GM18508 (cell line): Measurements from ENCODE around the gene IL16.

Source experiments
- ATAC-seq: cut with Tn5 transposase; IDR thresholded peaks from one replicate; pipeline ENCODE4 v1.9.1; 2021; ENCODE audit warnings: moderate number of reproducible peaks; ENCODE audit not compliant: insufficient read depth, unreplicated experiment

Gene IL16

DNA sequence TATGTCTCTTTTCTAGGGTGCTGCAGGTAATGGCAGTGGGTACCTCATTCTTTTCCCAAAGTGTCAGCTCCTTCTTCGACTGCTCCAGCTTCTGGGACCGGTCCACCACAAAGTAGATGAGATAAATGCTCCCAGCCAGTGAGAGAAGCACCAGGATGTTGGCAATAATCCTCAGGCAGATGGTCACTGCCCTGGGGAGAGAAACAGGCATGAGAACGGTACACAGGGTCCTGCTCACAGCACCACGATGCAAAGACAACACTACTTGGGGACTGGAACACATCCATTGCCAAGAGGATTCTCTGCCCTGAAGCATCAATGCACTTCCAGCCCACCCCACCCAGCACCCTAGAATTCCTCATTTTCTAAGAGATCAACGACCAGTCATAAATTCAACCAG is 155.0 kb downstream of the IL16 start:
- ATAC-seq, result no peak

DNA sequence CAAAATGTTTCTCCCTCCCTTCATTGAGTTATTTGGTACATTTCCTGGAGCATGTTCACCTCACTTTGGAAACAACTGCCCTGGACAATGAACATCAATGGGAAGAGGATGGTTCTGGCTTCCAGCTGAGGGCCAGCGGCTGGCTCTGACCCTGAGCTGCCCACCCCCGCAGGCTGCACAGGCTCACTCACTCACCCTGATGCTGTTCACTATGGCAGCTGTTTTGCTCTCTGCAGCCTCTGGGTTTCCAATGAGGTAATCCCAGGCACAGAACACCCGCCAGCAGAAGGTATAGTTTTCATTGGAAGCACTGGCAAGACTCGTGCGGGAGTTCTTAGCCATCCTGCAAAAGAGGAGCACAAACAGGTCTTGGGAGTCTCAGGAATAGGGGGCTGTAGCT is 159.6 kb downstream of the IL16 start:
- no peak for ATAC-seq

DNA sequence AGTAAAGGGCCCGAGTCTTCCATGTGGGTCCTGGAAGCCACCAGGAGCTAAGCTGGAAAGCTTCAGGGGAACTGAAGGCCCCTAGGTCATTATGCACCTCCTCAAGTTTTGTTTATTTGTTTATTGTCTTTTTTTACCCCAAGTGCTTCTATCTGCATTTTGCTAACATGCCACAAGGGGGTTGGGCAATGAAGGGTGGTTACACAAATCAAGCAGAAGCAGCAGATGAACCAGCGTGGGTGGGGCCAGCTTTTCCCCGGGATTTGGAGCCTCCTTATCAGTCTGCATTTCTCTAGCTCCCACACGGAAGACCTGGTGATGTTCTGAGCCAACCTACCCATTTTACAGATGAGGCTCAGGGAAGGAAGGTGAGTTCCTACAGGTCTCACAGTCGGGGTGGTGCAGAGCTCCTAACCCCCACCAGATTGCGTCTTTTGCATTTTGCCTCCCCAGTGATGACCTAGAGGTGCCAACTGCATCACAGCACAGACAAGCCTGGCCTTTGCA is 160.6 kb downstream of the IL16 start:
- no peak for ATAC-seq

DNA sequence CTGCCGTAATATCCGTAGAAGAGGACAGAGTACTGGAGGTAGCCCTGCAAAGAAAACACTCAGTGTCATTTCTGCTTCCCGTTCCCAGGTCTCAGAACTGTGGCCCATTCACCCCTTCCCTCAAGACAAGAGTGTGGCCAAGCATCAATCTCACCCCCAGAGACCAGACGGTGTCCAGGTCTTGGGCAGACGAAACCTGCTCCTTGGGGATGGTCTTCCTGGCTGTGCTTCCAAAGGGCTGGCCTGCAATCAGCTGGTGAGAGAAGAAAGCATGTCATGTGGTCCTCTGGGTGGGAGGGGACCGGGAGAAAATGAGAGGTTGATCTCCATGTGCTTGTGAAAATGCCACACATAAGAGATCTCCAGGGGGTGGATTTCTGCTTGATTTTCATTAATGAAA is 161.6 kb downstream of the IL16 start:
- no peak for ATAC-seq

DNA sequence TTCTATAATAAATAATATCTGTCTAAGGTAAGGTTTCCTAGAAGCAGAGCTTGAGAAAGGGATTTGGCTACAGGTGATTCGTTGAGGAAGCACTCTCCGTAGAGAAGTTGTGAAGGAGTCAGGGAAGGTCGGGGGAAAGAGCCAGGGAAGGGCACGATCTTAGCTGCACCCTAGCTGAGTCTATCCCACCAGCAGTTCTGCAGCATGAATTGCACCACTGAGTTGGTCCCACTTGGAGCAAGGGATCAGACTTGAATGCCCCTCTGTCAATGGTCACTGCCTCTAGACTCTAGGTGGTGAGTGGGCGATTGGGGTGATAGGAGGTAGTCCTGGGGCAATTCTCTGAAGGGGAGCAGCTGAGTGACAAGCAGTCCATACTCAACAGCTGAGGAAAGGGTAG is 163.8 kb downstream of the IL16 start:
- no peak for ATAC-seq

DNA sequence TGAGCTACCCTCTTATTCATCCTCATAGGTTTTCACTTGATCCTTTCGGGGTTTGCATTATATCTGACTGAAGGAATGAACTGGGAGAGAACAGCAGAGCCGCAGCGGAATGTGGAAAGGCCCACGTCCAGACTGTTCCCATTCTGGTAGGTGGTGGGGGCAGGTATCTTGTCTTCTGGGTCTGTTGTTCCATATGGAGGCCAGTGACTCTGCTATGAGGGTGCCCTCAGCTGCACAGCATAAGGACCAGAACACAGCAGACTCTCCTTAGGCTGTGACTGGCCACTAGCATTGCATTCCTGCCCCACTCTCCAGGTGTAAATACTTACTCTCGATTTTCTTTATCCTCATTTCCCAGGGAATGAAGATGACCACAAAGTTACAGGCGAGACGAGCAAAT is 165.2 kb downstream of the IL16 start:
- ATAC-seq, result no peak

DNA sequence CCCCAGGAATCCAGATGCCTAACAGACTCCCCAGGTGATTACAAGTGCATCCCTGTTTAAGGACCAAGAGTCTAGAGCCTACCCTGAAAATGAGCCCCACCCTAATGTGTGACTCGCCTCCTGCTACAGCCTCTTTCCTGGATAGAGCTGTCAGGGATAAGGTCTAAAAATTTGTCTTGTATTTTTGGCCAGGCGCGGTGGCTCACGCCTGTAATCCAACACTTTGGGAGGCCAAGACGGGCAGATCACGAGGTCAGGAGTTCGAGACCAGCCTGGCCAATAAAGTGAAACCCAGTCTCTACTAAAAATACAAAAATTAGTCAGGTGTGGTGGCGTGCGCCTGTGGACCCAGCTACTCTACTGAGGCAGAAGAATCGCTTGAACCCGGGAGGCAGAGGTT is 166.1 kb downstream of the IL16 start:
- no peak for ATAC-seq

DNA sequence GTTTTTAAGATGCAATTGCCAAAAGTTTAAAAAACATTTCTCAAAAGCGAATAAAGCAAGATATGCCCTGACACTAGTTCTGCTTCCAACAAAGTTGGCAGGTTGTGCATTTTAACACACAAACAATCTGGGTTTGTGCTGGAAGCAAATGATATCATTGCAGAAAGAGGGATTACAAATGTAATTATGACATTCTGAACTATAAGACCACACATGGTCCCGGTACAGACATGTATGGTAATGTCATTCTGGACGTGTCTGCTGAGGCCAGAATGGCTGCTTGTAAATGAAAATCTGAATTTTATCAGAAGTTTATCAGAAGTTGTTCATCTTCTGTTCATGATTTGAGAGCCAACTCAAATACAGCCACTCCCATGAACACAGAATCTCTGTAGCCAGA is 166.6 kb downstream of the IL16 start:
- ATAC-seq, result no peak
